ENCODE measurements around the gene NTM.

DNA sequence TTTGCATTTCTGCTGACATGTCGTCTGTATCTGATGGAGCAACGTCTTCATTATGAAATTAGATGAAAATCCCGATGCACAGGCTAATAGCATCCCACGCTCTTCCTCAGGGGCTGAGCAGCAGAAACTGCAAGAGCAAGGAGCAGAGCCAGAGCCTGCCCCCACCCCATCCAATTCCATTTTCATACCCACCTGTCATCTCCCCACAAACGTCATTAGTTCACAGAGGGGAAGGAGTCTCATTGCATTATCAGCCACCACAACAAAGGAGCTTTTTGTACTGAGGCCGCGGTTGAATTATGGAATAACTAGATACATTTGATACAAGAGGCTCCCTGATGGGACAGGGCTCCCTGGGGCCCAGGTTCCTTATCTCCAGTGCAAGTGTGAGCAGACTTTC, 515.0 kb downstream of the NTM start:
- TF ChIP-seq, protein P1, sequence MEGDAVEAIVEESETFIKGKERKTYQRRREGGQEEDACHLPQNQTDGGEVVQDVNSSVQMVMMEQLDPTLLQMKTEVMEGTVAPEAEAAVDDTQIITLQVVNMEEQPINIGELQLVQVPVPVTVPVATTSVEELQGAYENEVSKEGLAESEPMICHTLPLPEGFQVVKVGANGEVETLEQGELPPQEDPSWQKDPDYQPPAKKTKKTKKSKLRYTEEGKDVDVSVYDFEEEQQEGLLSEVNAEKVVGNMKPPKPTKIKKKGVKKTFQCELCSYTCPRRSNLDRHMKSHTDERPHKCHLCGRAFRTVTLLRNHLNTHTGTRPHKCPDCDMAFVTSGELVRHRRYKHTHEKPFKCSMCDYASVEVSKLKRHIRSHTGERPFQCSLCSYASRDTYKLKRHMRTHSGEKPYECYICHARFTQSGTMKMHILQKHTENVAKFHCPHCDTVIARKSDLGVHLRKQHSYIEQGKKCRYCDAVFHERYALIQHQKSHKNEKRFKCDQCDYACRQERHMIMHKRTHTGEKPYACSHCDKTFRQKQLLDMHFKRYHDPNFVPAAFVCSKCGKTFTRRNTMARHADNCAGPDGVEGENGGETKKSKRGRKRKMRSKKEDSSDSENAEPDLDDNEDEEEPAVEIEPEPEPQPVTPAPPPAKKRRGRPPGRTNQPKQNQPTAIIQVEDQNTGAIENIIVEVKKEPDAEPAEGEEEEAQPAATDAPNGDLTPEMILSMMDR (IDR thresholded peaks at IDR 0.05; ENCODE audit: low read depth, low read length) = no peak
- TF ChIP-seq EZH2phosphoT487 (IDR thresholded peaks at IDR 0.05; ENCODE audit: low read depth) = no peak

All from OCI-LY3 (cell line).